DOHH2 (cell line): ENCODE measurements around the gene ERC2.

Experiments
- EZH2phosphoT487 ChIP-seq: fragments of 200-600 bp; sonication (generic); IDR thresholded peaks from 2 replicates; pipeline ENCODE4 v1.6.1; 2017; ENCODE audit warnings: borderline replicate concordance, mild to moderate bottlenecking, antibody characterized with exemption, low read length, moderate library complexity, mixed read lengths
- TF ChIP-seq, protein P1 (sequence below): fragments of 200-600 bp; sonication (generic); IDR thresholded peaks from one replicate; pipeline ENCODE4 v1.5.1; 2014; ENCODE audit warnings: antibody characterized with exemption, mild to moderate bottlenecking, low read depth, low read length; ENCODE audit not compliant: poor library complexity, severe bottlenecking

DNA sequence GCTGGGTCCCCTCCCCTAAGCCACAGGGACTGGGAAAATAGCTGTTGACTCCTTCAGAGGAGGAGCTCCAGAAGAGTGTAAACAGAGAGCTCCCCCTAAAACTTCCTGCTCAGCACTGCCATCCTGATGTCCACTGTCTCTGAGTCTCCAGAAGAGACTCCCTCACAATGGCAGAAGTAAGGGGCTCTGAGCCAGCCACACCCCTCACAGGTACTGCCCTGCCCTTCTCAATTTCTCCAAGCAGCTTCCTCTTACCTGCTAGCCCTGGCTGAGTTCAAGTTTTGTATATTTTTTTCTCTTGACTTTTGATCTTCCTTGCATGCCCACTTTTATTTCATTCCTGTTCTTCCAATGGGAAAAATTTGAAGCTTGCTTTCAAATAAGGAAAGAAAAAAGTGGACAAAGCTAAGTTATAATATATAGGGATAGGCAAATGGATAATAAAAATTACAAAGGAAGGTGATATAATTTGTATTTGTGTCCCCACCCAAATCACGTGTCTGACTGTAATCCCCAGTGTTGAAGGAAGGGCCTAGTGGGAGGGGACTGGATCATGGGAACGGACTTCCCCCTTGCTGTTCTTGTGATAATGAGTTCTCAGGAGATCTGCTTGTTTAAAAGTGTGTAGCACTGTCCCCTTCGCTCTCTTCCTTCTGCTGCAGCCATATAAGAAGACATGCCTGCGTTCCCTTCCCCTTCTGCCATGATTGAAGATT is 539.0 kb downstream of the ERC2 start:
- TF ChIP-seq, protein P1, sequence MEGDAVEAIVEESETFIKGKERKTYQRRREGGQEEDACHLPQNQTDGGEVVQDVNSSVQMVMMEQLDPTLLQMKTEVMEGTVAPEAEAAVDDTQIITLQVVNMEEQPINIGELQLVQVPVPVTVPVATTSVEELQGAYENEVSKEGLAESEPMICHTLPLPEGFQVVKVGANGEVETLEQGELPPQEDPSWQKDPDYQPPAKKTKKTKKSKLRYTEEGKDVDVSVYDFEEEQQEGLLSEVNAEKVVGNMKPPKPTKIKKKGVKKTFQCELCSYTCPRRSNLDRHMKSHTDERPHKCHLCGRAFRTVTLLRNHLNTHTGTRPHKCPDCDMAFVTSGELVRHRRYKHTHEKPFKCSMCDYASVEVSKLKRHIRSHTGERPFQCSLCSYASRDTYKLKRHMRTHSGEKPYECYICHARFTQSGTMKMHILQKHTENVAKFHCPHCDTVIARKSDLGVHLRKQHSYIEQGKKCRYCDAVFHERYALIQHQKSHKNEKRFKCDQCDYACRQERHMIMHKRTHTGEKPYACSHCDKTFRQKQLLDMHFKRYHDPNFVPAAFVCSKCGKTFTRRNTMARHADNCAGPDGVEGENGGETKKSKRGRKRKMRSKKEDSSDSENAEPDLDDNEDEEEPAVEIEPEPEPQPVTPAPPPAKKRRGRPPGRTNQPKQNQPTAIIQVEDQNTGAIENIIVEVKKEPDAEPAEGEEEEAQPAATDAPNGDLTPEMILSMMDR, result no peak
- no peak for TF ChIP-seq EZH2phosphoT487
